ENCODE data around the gene ARID1B.

Gene ARID1B

GRCh38 chr6:157246048-157246630, 469.0 kb downstream of the ARID1B start:
- peaks cover 2% of the 10 kb centered on the region for H3K79me1 ChIP-seq (ENCODE audit: low read depth, low read length)
- H3K4me3 ChIP-seq (ENCODE audit: low read length in 2 of 2) = no peak overlapping the region
- H3K4me1 ChIP-seq (ENCODE audit: control insufficient read depth in 2 of 2, insufficient read depth in 1 of 2, low read depth in 1 of 2, low read length in 2 of 2) = peaks cover 0 to 2% of the 10 kb centered on the region in 2 donors
- no peak for DNase-seq (ENCODE audit: low spot score)
- H2AFZ ChIP-seq (ENCODE audit: low read length) = peak overlapping the region; percentile 14
- H3K14ac ChIP-seq (ENCODE audit: low read length) = no peak overlapping the region
- peak overlapping the region; percentile 63 for H2BK15ac ChIP-seq (ENCODE audit: low read length)
- H3K4me2 ChIP-seq (ENCODE audit: insufficient read depth, low read length, poor library complexity, severe bottlenecking) = no peak overlapping the region
- no peak overlapping the region for H2BK12ac ChIP-seq (ENCODE audit: low read length)
- H2BK120ac ChIP-seq (ENCODE audit: low read depth, low read length) = no peak overlapping the region
- H3K36me3 ChIP-seq (replicated peaks in 1 of 2; ENCODE audit: control insufficient read depth in 2 of 2, insufficient read depth in 2 of 2, low read length in 2 of 2) = no peaks in the 10 kb centered on the region
- H3K4ac ChIP-seq (ENCODE audit: low read length) = no peak overlapping the region
- H3K9ac ChIP-seq (ENCODE audit: low read depth, low read length, poor library complexity) = no peak overlapping the region
- peak overlapping the region; percentile 58 for H2AK5ac ChIP-seq (ENCODE audit: low read depth, low read length)
- H3K27ac ChIP-seq (replicated peaks; ENCODE audit: low read length) = no peak overlapping the region
- no peak overlapping the region for H2BK5ac ChIP-seq (ENCODE audit: low read length)
- H4K8ac ChIP-seq (ENCODE audit: low read depth, low read length) = no peak overlapping the region
- no peak overlapping the region for H3K23ac ChIP-seq (ENCODE audit: low read depth, low read length, poor library complexity)
- peaks cover 2 to 5% of the 10 kb centered on the region in 2 donors for H3K9me3 ChIP-seq (replicated peaks in 1 of 2; ENCODE audit: control insufficient read depth in 2 of 2, insufficient read depth in 1 of 2, low read depth in 1 of 2, low read length in 2 of 2)
- no CpG with 5 or more reads among the region's 21 CpGs for WGBS, 2 donors (ENCODE audit: extremely low coverage in 2 of 2, insufficient read length in 2 of 2, insufficient replicate concordance in 1 of 2)
- H4K91ac ChIP-seq (ENCODE audit: low read depth, low read length, poor library complexity) = no peak overlapping the region
- peak overlapping the region; percentile 44 for H3K18ac ChIP-seq (ENCODE audit: low read length)
- H3K27me3 ChIP-seq (ENCODE audit: control insufficient read depth in 3 of 3, insufficient read depth in 3 of 3, low read depth in 1 of 3, low read length in 3 of 3) = peaks cover 0 to 14% (median 0%) of the 10 kb centered on the region in 3 experiments

- Histone ChIP-seq H3K27ac (replicated peaks; ENCODE audit: low read length) (no peak overlapping the region), H4K8ac (ENCODE audit: low read depth, low read length) (no peak overlapping the region), H2BK5ac (ENCODE audit: low read length) (no peak overlapping the region), H3K4ac (ENCODE audit: low read length) (no peak overlapping the region), H2BK12ac (ENCODE audit: low read length) (no peak overlapping the region), H3K27me3 (ENCODE audit: control insufficient read depth in 3 of 3, insufficient read depth in 3 of 3, low read depth in 1 of 3, low read length in 3 of 3) (peaks cover 0 to 12% (median 0%) of the 10 kb centered on the region in 3 experiments), H3K9me3 (replicated peaks in 1 of 2; ENCODE audit: control insufficient read depth in 2 of 2, insufficient read depth in 1 of 2, low read depth in 1 of 2, low read length in 2 of 2) (peaks cover 0 to 5% of the 10 kb centered on the region in 2 donors), H3K4me2 (ENCODE audit: insufficient read depth, low read length, poor library complexity, severe bottlenecking) (no peak overlapping the region), H3K36me3 (replicated peaks in 1 of 2; ENCODE audit: control insufficient read depth in 2 of 2, insufficient read depth in 2 of 2, low read length in 2 of 2) (no peaks in the 10 kb centered on the region), H2BK15ac (ENCODE audit: low read length) (peak overlapping the region; percentile 62), H2BK120ac (ENCODE audit: low read depth, low read length) (no peak overlapping the region), H2AK5ac (ENCODE audit: low read depth, low read length) (peak overlapping the region; percentile 58), H3K14ac (ENCODE audit: low read length) (no peak overlapping the region), H3K9ac (ENCODE audit: low read depth, low read length, poor library complexity) (no peak overlapping the region), H3K23ac (ENCODE audit: low read depth, low read length, poor library complexity) (no peak overlapping the region), H3K4me3 (ENCODE audit: low read length in 2 of 2) (no peak overlapping the region), H3K18ac (ENCODE audit: low read length) (peak overlapping the region; percentile 44), H3K79me1 (ENCODE audit: low read depth, low read length) (peaks cover 2% of the 10 kb centered on the region), H2AFZ (ENCODE audit: low read length) (peak overlapping the region; percentile 14), H4K91ac (ENCODE audit: low read depth, low read length, poor library complexity) (no peak overlapping the region), H3K4me1 (ENCODE audit: control insufficient read depth in 2 of 2, insufficient read depth in 1 of 2, low read depth in 1 of 2, low read length in 2 of 2) (peaks cover 0 to 2% of the 10 kb centered on the region in 2 donors)
- DNase-seq (ENCODE audit: low spot score) = no peak
- no CpG with 5 or more reads among the region's 14 CpGs for WGBS, 2 donors (ENCODE audit: extremely low coverage in 2 of 2, insufficient read length in 2 of 2, insufficient replicate concordance in 1 of 2)
These were observed 469.8 kb downstream of the ARID1B start for GRCh38 chr6:157246771-157247484.

DNA sequence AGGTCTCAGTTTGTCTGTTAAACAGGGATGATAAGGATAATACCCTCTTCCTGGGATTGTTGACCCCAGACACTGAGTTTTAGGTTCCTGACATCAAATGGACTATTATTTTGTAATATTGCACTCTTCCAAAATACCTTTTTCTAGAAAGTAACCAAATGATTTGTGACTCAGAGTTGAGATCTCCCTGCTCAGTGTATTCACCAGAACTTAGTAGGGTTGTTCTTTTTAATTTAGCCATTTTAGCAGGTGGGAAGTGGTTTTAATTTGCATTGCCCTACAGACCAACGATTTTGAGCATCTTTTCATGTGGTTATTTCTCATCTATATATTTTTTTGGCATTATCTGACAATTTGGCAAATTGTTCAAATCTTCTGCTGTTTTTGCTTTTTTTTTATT, 471.1 kb downstream of the ARID1B start:
- Histone ChIP-seq H3K18ac (ENCODE audit: low read length) (no peak overlapping the region), H2AK5ac (ENCODE audit: low read depth, low read length) (no peak overlapping the region), H3K9ac (ENCODE audit: low read depth, low read length, poor library complexity) (no peak overlapping the region), H2AFZ (ENCODE audit: low read length) (no peak overlapping the region), H3K4ac (ENCODE audit: low read length) (no peak overlapping the region), H3K36me3 (replicated peaks in 1 of 2; ENCODE audit: control insufficient read depth in 2 of 2, insufficient read depth in 2 of 2, low read length in 2 of 2) (no peaks in the 10 kb centered on the region), H2BK5ac (ENCODE audit: low read length) (no peak overlapping the region), H3K4me1 (ENCODE audit: control insufficient read depth in 2 of 2, insufficient read depth in 1 of 2, low read depth in 1 of 2, low read length in 2 of 2) (peaks cover 0 to 2% of the 10 kb centered on the region in 2 donors), H3K27ac (replicated peaks; ENCODE audit: low read length) (no peak overlapping the region), H3K4me3 (ENCODE audit: low read length in 2 of 2) (no peak overlapping the region), H3K9me3 (replicated peaks in 1 of 2; ENCODE audit: control insufficient read depth in 2 of 2, insufficient read depth in 1 of 2, low read depth in 1 of 2, low read length in 2 of 2) (peaks cover 0 to 5% of the 10 kb centered on the region in 2 donors), H3K4me2 (ENCODE audit: insufficient read depth, low read length, poor library complexity, severe bottlenecking) (no peak overlapping the region), H2BK15ac (ENCODE audit: low read length) (no peak overlapping the region), H2BK12ac (ENCODE audit: low read length) (no peak overlapping the region), H4K91ac (ENCODE audit: low read depth, low read length, poor library complexity) (no peak overlapping the region), H3K14ac (ENCODE audit: low read length) (no peak overlapping the region), H3K23ac (ENCODE audit: low read depth, low read length, poor library complexity) (no peak overlapping the region), H3K79me1 (ENCODE audit: low read depth, low read length) (peaks cover 2% of the 10 kb centered on the region), H4K8ac (ENCODE audit: low read depth, low read length) (no peak overlapping the region), H2BK120ac (ENCODE audit: low read depth, low read length) (no peak overlapping the region), H3K27me3 (ENCODE audit: control insufficient read depth in 3 of 3, insufficient read depth in 3 of 3, low read depth in 1 of 3, low read length in 3 of 3) (peaks cover 0 to 14% (median 0%) of the 10 kb centered on the region in 3 experiments)
- WGBS, 2 donors (ENCODE audit: extremely low coverage in 2 of 2, insufficient read length in 2 of 2, insufficient replicate concordance in 1 of 2) = no CpG with 5 or more reads among the region's 1 CpG
- DNase-seq (ENCODE audit: low spot score) = no peak

GRCh38 chr6:157249826-157250225, 472.6 kb downstream of the ARID1B start:
- H2AFZ ChIP-seq (ENCODE audit: low read length) = no peak overlapping the region
- no CpG with 5 or more reads among the region's 8 CpGs for WGBS, 2 donors (ENCODE audit: extremely low coverage in 2 of 2, insufficient read length in 2 of 2, insufficient replicate concordance in 1 of 2)
- no peak overlapping the region for H4K8ac ChIP-seq (ENCODE audit: low read depth, low read length)
- H3K4ac ChIP-seq (ENCODE audit: low read length) = no peak overlapping the region
- H3K4me3 ChIP-seq (ENCODE audit: low read length in 2 of 2) = no peak overlapping the region
- H3K18ac ChIP-seq (ENCODE audit: low read length) = no peak overlapping the region
- H3K4me1 ChIP-seq (ENCODE audit: control insufficient read depth in 2 of 2, insufficient read depth in 1 of 2, low read depth in 1 of 2, low read length in 2 of 2) = peaks cover 0 to 2% of the 10 kb centered on the region in 2 donors
- H3K14ac ChIP-seq (ENCODE audit: low read length) = no peak overlapping the region
- H2BK15ac ChIP-seq (ENCODE audit: low read length) = no peak overlapping the region
- H3K27ac ChIP-seq (replicated peaks; ENCODE audit: low read length) = no peak overlapping the region
- no peak overlapping the region for H2AK5ac ChIP-seq (ENCODE audit: low read depth, low read length)
- no peak overlapping the region for H3K9ac ChIP-seq (ENCODE audit: low read depth, low read length, poor library complexity)
- no peak overlapping the region for H2BK12ac ChIP-seq (ENCODE audit: low read length)
- peaks cover 0 to 2% of the 10 kb centered on the region in 2 donors for H3K9me3 ChIP-seq (replicated peaks in 1 of 2; ENCODE audit: control insufficient read depth in 2 of 2, insufficient read depth in 1 of 2, low read depth in 1 of 2, low read length in 2 of 2)
- H3K79me1 ChIP-seq (ENCODE audit: low read depth, low read length) = peaks cover 2% of the 10 kb centered on the region
- DNase-seq (ENCODE audit: low spot score) = no peak
- no peak overlapping the region for H3K4me2 ChIP-seq (ENCODE audit: insufficient read depth, low read length, poor library complexity, severe bottlenecking)
- H4K91ac ChIP-seq (ENCODE audit: low read depth, low read length, poor library complexity) = no peak overlapping the region
- H3K27me3 ChIP-seq (ENCODE audit: control insufficient read depth in 3 of 3, insufficient read depth in 3 of 3, low read depth in 1 of 3, low read length in 3 of 3) = peaks cover 0 to 8% (median 0%) of the 10 kb centered on the region in 3 experiments
- no peak overlapping the region for H2BK5ac ChIP-seq (ENCODE audit: low read length)
- H3K23ac ChIP-seq (ENCODE audit: low read depth, low read length, poor library complexity) = no peak overlapping the region
- H2BK120ac ChIP-seq (ENCODE audit: low read depth, low read length) = no peak overlapping the region
- no peaks in the 10 kb centered on the region for H3K36me3 ChIP-seq (replicated peaks in 1 of 2; ENCODE audit: control insufficient read depth in 2 of 2, insufficient read depth in 2 of 2, low read length in 2 of 2)
